Spleen (tissue), 11 donors: Measurements from ENCODE around the gene ROR1. TPM values are rescaled to one million over a fixed set of nuclear protein-coding genes. Genes with fewer than 3 reads are reported as not detected.

Source experiments
- DNase-seq: peaks from one replicate; pipeline ENCODE4 v3.0.0-alpha.2; 2020
- H3K27ac ChIP-seq, 8 donors: fragments of 200-600 bp; sonication (generic) in 7 of 8; 1 replicate in 4 of 8; 2 replicates in 4 of 8; pipeline versions ENCODE4 v1.5.0 to v1.8.0; 2016 to 2021; ENCODE audit warnings: inconsistent platforms in 4 of 8, mild to moderate bottlenecking in 4 of 8, moderate library complexity in 1 of 8
- H3K27me3 ChIP-seq, 7 donors: fragments of 200-600 bp; sonication (generic) in 6 of 7; replicated peaks in 1 of 7; 1 replicate in 4 of 7; 2 replicates in 3 of 7; pipeline versions ENCODE4 v1.5.0 to v1.8.0; 2016 to 2021; ENCODE audit warnings: inconsistent platforms in 3 of 7, mild to moderate bottlenecking in 1 of 7
- H3K36me3 ChIP-seq, 6 donors: fragments of 200-600 bp; sonication (generic) in 5 of 6; 1 replicate in 4 of 6; 2 replicates in 2 of 6; pipeline versions ENCODE4 v1.5.0 to v1.8.0; 2016 to 2021; ENCODE audit warnings: inconsistent platforms in 2 of 6
- H3K4me1 ChIP-seq, 6 donors: fragments of 200-600 bp; sonication (generic) in 5 of 6; 1 replicate in 3 of 6; 2 replicates in 3 of 6; pipeline versions ENCODE4 v1.5.0 to v1.8.0; 2016 to 2021; ENCODE audit warnings: inconsistent platforms in 3 of 6
- H3K4me3 ChIP-seq, 8 donors: fragments of 200-600 bp; sonication (generic) in 7 of 8; 1 replicate in 4 of 8; 2 replicates in 4 of 8; pipeline versions ENCODE4 v1.5.0 to v1.8.0; 2016 to 2021; ENCODE audit warnings: inconsistent platforms in 4 of 8, mild to moderate bottlenecking in 4 of 8, moderate library complexity in 2 of 8
- H3K9me3 ChIP-seq, 8 donors: fragments of 200-600 bp; sonication (generic) in 7 of 8; 1 replicate in 4 of 8; 2 replicates in 4 of 8; pipeline versions ENCODE4 v1.5.0 to v1.8.0; 2016 to 2021; ENCODE audit warnings: inconsistent platforms in 4 of 8
- POLR2A ChIP-seq, 3 donors: fragments of 450-650 bp; IDR thresholded peaks; one replicate each; pipeline ENCODE4 v1.5.1; 2017; ENCODE audit warnings: antibody characterized with exemption in 3 of 3, mild to moderate bottlenecking in 1 of 3
- POLR2AphosphoS5 ChIP-seq, 3 donors: sonication (generic); formaldehyde crosslinking; IDR thresholded peaks; one replicate each; pipeline ENCODE4 v1.5.1; 2017; ENCODE audit warnings: antibody characterized with exemption in 3 of 3
- WGBS, 5 donors: extraction: QIAGEN DNeasy Blood & Tissue Kit in 3 of 5; methylation state at CpG; one replicate each; pipeline versions ENCODE4 v1.1.5 to v1.1.7; 2013 to 2018; 5-methylcytosine and 5-hydroxymethylcytosine counted together
- intact Hi-C: fragments of 100-400 bp; cut with DNase I; formaldehyde crosslinking; loops from one replicate; pipeline ENCODE4 v1.15.0; 2023; ENCODE audit warnings: low total_unique reads
- polyA plus RNA-seq, 3 donors: library from polyadenylated mRNA; stranded (reverse); fragments of 200-250 nt; gene quantifications; one replicate each; pipeline ENCODE4 v1.2.1, GENCODE V29; 2013
- total RNA-seq, 7 donors: library from RNA; depleted of rRNA in 3 of 7; stranded (reverse); fragments of >200 nt in 3 of 7; fragmentation: NEBNext Ultra II Directional in 4 of 7; extraction: Animal tissue kit (Norgen Biotek cat#: 25700) in 4 of 7; gene quantifications; one replicate each; pipeline versions ENCODE4 v1.1.0 to v1.2.1, GENCODE V29; 2016 to 2021
- TF ChIP-seq, protein P1 (sequence below), 11 experiments: fragments of 200-600 bp in 7 of 11; fragments of 450-650 bp in 4 of 11; sonication (generic) in 4 of 11; IDR thresholded peaks in 8 of 11; conservative IDR thresholded peaks in 3 of 11; 1 replicate in 7 of 11; 2 replicates in 4 of 11; pipeline versions ENCODE4 v1.4.0 to v1.8.0; 2016 to 2021; ENCODE audit warnings: antibody characterized with exemption in 11 of 11, inconsistent platforms in 4 of 11, mild to moderate bottlenecking in 1 of 11
- donor health status: healthy with polysubstance abuse.
- donor health status: DM: no; HTN: no; CAD: no; lungs with moderate emphysema.
- donor health status: DM: no; HTN: no; CAD: no.
- donor health status: Bipolar disorder and iron deficiency.
- donor health status: healthy.
- donor health status: DM: no; HTN: no; CAD: no.
- donor health status: DM: yes; HTN: yes; CAD: no.

The ROR1 gene
- total and polyA plus RNA-seq, 10 donors = 0.43 to 12.3 (median 6.4) TPM

DNA sequence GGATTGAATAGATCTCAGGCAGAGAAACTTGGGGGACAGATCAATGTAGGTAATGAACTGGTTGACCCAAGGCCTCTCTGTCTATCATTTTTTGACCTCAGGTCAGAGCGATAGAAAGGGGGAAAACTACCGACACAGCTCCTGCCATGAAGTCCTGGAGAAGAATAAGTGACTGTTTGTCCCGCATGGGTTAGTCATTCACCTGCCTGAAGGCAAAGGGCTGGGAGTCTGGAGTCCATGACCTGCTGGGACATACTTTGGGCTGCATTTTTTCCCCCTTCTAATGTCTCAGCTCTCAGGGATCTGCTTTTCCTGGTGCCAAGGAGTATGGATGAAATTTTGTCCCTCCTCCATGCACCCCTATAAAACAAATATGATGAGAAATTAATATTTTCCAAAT is 1.6 kb upstream of the ROR1 start:
- TF ChIP-seq POLR2A (IDR thresholded peaks at IDR 0.05) (no peak), POLR2AphosphoS5 (IDR thresholded peaks at IDR 0.05) (no peak)
- TF ChIP-seq, protein P1, sequence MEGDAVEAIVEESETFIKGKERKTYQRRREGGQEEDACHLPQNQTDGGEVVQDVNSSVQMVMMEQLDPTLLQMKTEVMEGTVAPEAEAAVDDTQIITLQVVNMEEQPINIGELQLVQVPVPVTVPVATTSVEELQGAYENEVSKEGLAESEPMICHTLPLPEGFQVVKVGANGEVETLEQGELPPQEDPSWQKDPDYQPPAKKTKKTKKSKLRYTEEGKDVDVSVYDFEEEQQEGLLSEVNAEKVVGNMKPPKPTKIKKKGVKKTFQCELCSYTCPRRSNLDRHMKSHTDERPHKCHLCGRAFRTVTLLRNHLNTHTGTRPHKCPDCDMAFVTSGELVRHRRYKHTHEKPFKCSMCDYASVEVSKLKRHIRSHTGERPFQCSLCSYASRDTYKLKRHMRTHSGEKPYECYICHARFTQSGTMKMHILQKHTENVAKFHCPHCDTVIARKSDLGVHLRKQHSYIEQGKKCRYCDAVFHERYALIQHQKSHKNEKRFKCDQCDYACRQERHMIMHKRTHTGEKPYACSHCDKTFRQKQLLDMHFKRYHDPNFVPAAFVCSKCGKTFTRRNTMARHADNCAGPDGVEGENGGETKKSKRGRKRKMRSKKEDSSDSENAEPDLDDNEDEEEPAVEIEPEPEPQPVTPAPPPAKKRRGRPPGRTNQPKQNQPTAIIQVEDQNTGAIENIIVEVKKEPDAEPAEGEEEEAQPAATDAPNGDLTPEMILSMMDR (IDR thresholded peaks at IDR 0.05 in 8 of 11, conservative IDR thresholded peaks at IDR 0.05 in 3 of 11) = no peak
- DNase-seq = no peak
- Histone ChIP-seq H3K27me3 (peaks cover 0 to 60% (median 26%) of the 10 kb centered on the region in 7 donors), H3K9me3 (no peaks in the 10 kb centered on the region), H3K4me3 (no peak overlapping the region), H3K4me1 (peaks cover 0 to 37% (median 27%) of the 10 kb centered on the region in 6 donors), H3K36me3 (no peaks in the 10 kb centered on the region), H3K27ac (no peak overlapping the region)
- 93 to 98% (median 97%) methylated on average over 3 of the region's 3 CpGs for WGBS, 5 donors
- intact Hi-C loops = loop anchor here (5.0 to 10.0 kb wide), 2 partner anchors 143 to 365 kb away; no protein-coding TSS in a partner anchor

DNA sequence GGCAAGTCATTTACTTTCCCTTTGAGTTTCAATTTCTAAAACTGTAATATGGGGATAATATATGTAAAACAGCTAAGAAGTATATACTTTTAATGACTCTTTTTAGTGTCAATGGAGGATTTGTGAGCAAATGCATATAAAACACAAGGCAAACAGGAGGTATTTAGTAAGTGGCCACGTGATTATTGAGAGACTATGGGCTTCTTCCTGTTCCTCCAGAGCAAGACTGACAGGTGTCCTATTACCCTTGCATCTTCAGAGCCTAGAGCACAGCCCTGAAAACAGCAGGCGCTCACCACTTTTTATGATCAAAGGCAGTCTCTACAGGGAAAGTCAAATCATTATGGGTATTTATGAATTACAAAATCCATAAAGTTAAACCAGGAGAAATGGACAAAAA is 941 bp upstream of the ROR1 start:
- Histone ChIP-seq H3K4me1 (peaks cover 0 to 37% (median 27%) of the 10 kb centered on the region in 6 donors), H3K27me3 (peaks cover 0 to 62% (median 26%) of the 10 kb centered on the region in 7 donors), H3K4me3 (no peak overlapping the region), H3K27ac (no peak overlapping the region), H3K9me3 (no peaks in the 10 kb centered on the region), H3K36me3 (no peaks in the 10 kb centered on the region)
- 45 to 58% (median 51%) methylated on average over 2 of the region's 2 CpGs for WGBS, 5 donors
- DNase-seq = no peak
- TF ChIP-seq POLR2AphosphoS5 (IDR thresholded peaks at IDR 0.05) (no peak), POLR2A (IDR thresholded peaks at IDR 0.05) (no peak)
- TF ChIP-seq, protein P1 (IDR thresholded peaks at IDR 0.05 in 8 of 11, conservative IDR thresholded peaks at IDR 0.05 in 3 of 11) = no peak
- intact Hi-C loops = loop anchor here (5.0 to 10.0 kb wide), 2 partner anchors 142 to 364 kb away; no protein-coding TSS in a partner anchor

DNA sequence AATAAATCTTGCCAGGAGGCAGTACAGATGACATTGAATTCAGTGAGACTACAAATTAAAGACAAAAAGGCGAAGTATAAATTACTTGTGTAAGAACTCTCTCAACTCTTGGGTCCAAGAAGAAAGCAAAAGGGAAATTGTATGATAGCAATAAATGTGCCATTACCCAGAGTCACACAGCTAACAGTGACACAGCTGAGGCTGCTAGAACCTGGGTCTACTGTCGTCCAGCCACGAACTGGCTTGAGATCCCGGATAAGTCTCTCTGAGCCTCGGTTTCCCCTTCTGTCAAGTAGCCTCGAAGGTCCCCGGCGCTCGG is 362 bp upstream of the ROR1 start:
- Histone ChIP-seq H3K27ac (peak overlapping the region; percentile 32 to 86 (median 82)), H3K9me3 (no peaks in the 10 kb centered on the region), H3K27me3 (peaks cover 0 to 62% (median 26%) of the 10 kb centered on the region in 7 donors), H3K36me3 (no peaks in the 10 kb centered on the region), H3K4me3 (peak overlapping the region in 7 of 8 donors; percentile 60 to 84 (median 65)), H3K4me1 (peaks cover 0 to 37% (median 27%) of the 10 kb centered on the region in 6 donors)
- intact Hi-C loops = loop anchor here (5.0 to 10.0 kb wide), 2 partner anchors 141 to 364 kb away; no protein-coding TSS in a partner anchor
- 3 to 6% (median 4%) methylated on average over 9 of the region's 9 CpGs for WGBS, 5 donors
- no peak for DNase-seq
- TF ChIP-seq POLR2A (IDR thresholded peaks at IDR 0.05) = no peak

DNA sequence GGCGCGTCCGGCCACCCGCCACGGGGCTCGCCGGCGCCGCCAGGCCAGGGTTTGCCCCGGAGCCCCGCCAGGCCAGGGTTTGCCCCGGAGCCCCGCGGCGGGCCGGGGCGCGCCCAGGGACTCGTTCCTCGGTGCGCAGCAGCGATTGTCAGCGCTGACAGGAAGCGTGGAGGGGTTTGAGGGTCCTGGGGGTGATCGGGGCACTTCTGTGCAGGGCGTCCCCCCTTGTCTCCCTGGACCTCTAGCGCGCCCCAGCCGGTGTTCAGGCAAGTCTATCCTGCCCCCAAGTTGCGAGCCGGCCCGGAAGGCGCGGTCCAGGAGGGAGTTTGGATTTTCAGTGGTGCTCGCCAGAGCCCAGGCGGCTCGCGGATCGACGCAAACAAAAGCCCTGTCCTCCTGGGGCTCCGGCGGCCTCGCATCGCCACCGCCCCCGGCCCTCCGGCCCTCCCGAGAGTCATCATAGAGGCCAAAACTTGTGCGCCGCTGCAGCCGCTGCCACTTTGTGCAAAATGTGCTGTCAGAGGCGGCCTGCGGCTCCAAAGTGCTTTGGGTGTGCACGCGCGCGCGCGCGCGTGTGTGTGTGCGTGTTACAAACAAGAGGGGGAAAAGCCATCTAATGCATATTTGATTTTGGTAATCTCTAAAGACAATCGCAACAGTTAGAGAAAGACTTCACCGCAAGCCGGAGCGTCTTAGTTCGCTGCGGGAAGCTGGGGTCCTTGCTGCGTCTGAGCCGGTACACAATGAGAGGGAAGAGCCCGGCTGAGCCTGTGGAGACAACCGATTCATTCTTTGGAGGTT is 1.0 kb downstream of the ROR1 start:
- peak overlapping the region; percentile 53 to 86 (median 82) for H3K27ac ChIP-seq
- peak overlapping the region; percentile 49 to 84 (median 63) for H3K4me3 ChIP-seq
- H3K9me3 ChIP-seq = no peaks in the 10 kb centered on the region
- DNase-seq = peak; percentile 77
- TF ChIP-seq POLR2A (IDR thresholded peaks at IDR 0.05) (no peak), POLR2AphosphoS5 (IDR thresholded peaks at IDR 0.05) (peak in 2 of 3 donors; percentile 53 to 54)
- TF ChIP-seq, protein P1 (IDR thresholded peaks at IDR 0.05 in 8 of 11, conservative IDR thresholded peaks at IDR 0.05 in 3 of 11) = no peak
- H3K36me3 ChIP-seq = no peaks in the 10 kb centered on the region
- peaks cover 0 to 44% (median 27%) of the 10 kb centered on the region in 6 donors for H3K4me1 ChIP-seq
- WGBS, 5 donors = 1% methylated on average over 43 to 72 of the region's 72 CpGs
- peaks cover 0 to 62% (median 26%) of the 10 kb centered on the region in 7 donors for H3K27me3 ChIP-seq
- intact Hi-C loops = loop anchor here (5.0 to 10.0 kb wide), 2 partner anchors 140 to 362 kb away; no protein-coding TSS in a partner anchor
